ENCODE data around the gene RDX. TPM values are rescaled to one million over a fixed set of nuclear protein-coding genes. Genes with fewer than 3 reads are reported as not detected.

Gene RDX
- polyA plus RNA-seq, 2 of the 4 experiments (the other 2 are of a cell fraction), result 158 to 183 TPM

DNA sequence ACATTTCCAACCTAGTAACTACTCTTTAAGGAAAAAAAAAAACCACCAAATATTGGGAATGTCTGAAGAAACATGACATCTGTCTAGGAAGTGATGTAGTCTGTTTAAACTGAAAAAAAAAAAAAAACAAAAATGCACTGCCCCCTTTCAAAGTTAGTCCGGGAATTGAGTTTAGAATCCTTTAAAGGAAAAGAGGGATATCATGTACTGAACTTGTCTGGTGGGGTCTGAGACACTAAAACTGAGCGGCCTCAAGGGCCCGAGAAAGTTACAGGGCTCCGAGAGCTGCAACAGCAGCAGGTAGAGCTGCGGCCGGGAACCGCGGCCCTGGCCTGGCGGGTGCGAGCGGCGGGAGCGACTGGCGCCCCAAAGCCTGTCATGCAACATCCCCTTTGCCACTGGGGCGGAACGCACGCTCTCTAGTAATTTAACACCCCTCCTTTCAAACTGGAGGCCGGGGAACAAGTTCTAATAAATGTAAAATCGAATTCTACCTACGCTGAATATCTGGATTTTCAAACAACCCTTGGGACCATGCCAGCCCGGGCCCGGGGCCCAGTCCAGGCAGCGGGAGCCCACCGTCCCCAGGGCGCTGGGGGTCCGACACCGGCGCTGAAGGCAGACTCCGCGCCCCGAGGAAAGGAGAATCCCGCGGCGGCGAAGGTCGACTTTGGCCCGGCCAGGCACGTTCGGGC is 736 bp downstream of the RDX start:
- Histone ChIP-seq H3K27ac (peak overlapping the region; percentile 96 to 100), H3K4me3 (peak overlapping the region; percentile 67), H3K4me1 (peaks cover 45% of the 10 kb centered on the region), H3K9me3 (peaks cover 4% of the 10 kb centered on the region; the same call in 2 of the 3 replicates), H3K4me2 (peak overlapping the region; percentile 93)
- FAIRE-seq (no peak), DNase-seq (ENCODE audit: low read depth in 1 of 2, low spot score in 1 of 2) (peak in 1 of 2 experiments; percentile 65), ATAC-seq (peak; percentile 59 to 60)
- 2% methylated on average over 17 of the region's 39 CpGs for WGBS (ENCODE audit: missing lambda C conversion rate)
- POLR2A ChIA-PET, result interaction anchor here (0.6 to 4.0 kb wide), 4 partner anchors 11 to 67 kb away, joined by 3 to 28 read pairs (median 10); no protein-coding TSS in a partner anchor
- CTCF ChIA-PET, result interaction anchor here (0.6 to 1.7 kb wide), 3 partner anchors 68 to 122 kb away, joined by 3 to 5 read pairs (median 3); no protein-coding TSS in a partner anchor
- TF ChIP-seq MYC (IDR thresholded peaks at IDR 0.05; ENCODE audit: borderline replicate concordance, low read length), result no peak
- TF ChIP-seq CHD4 (IDR thresholded peaks at IDR 0.05; ENCODE audit: borderline replicate concordance), result no peak
- TF ChIP-seq, protein P1, sequence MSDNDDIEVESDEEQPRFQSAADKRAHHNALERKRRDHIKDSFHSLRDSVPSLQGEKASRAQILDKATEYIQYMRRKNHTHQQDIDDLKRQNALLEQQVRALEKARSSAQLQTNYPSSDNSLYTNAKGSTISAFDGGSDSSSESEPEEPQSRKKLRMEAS (IDR thresholded peaks at IDR 0.05), result peak; percentile 46; the same call in 1 of the 2 replicates
- no peak for TF ChIP-seq KDM1A (IDR thresholded peaks at IDR 0.05; ENCODE audit: low read depth)
- TF ChIP-seq, protein P2, sequence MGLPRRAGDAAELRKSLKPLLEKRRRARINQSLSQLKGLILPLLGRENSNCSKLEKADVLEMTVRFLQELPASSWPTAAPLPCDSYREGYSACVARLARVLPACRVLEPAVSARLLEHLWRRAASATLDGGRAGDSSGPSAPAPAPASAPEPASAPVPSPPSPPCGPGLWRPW (IDR thresholded peaks at IDR 0.05), result no peak
- TF ChIP-seq ZFP36 (IDR thresholded peaks at IDR 0.05; ENCODE audit: borderline replicate concordance, partially characterized antibody), result no peak
- TF ChIP-seq, protein P3, sequence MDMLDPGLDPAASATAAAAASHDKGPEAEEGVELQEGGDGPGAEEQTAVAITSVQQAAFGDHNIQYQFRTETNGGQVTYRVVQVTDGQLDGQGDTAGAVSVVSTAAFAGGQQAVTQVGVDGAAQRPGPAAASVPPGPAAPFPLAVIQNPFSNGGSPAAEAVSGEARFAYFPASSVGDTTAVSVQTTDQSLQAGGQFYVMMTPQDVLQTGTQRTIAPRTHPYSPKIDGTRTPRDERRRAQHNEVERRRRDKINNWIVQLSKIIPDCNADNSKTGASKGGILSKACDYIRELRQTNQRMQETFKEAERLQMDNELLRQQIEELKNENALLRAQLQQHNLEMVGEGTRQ (IDR thresholded peaks at IDR 0.05), result no peak

DNA sequence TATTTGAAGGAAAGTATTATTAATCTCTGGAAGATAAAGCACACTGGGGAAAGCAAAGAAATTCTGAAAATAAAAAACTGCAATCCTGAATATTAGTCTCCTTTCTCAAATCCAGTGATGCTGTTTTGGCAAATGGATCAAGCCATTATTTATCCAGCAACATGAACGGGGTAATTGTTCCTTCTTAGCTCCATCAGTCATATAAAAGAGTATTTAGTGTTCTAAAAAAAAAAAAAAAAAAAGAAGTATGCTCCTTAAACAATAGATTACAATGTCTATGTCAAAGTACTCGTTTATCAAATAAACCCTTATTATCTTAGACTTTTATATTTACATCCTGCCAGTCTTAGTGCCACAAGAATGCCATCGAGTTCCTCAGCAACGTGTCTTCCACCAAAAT is 1.3 kb downstream of the RDX start:
- POLR2A ChIA-PET, result interaction anchor here (0.7 to 4.0 kb wide), 2 partner anchors 62 to 1687 kb away, joined by 3 to 28 read pairs; no protein-coding TSS in a partner anchor
- H3K4me2 ChIP-seq, result peak overlapping the region; percentile 93
- no peak for ATAC-seq

More for the DNA sequence above, 1.3 kb downstream of the RDX start:
- Histone ChIP-seq H3K27ac (peak overlapping the region; percentile 96 to 100), H3K4me3 (peak overlapping the region; percentile 67), H3K9me3 (peaks cover 4% of the 10 kb centered on the region; the same call in 2 of the 3 replicates), H3K4me1 (peaks cover 51% of the 10 kb centered on the region)
- no peak for DNase-seq (ENCODE audit: low read depth in 1 of 2, low spot score in 1 of 2)
- FAIRE-seq, result no peak
- CTCF ChIA-PET, result no interaction called here
- TF ChIP-seq, protein P4, sequence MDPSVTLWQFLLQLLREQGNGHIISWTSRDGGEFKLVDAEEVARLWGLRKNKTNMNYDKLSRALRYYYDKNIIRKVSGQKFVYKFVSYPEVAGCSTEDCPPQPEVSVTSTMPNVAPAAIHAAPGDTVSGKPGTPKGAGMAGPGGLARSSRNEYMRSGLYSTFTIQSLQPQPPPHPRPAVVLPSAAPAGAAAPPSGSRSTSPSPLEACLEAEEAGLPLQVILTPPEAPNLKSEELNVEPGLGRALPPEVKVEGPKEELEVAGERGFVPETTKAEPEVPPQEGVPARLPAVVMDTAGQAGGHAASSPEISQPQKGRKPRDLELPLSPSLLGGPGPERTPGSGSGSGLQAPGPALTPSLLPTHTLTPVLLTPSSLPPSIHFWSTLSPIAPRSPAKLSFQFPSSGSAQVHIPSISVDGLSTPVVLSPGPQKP (IDR thresholded peaks at IDR 0.05; ENCODE audit: low read depth, low read length), result no peak
- TF ChIP-seq POLR2AphosphoS2 (conservative IDR thresholded peaks at IDR 0.05; ENCODE audit: low read length) (no peak), RCOR1 (IDR thresholded peaks at IDR 0.05; ENCODE audit: low read depth, low read length) (no peak), ZSCAN20 (CRISPR knock-in tag; IDR thresholded peaks at IDR 0.05) (no peak), JUN (IDR thresholded peaks at IDR 0.05) (no peak), BHLHE40 (IDR thresholded peaks at IDR 0.05; ENCODE audit: low read depth, low read length) (no peak), RARB (CRISPR knock-in tag; IDR thresholded peaks at IDR 0.05) (no peak)
- TF ChIP-seq, protein P3 (IDR thresholded peaks at IDR 0.05), result no peak
- TF ChIP-seq, protein P5, sequence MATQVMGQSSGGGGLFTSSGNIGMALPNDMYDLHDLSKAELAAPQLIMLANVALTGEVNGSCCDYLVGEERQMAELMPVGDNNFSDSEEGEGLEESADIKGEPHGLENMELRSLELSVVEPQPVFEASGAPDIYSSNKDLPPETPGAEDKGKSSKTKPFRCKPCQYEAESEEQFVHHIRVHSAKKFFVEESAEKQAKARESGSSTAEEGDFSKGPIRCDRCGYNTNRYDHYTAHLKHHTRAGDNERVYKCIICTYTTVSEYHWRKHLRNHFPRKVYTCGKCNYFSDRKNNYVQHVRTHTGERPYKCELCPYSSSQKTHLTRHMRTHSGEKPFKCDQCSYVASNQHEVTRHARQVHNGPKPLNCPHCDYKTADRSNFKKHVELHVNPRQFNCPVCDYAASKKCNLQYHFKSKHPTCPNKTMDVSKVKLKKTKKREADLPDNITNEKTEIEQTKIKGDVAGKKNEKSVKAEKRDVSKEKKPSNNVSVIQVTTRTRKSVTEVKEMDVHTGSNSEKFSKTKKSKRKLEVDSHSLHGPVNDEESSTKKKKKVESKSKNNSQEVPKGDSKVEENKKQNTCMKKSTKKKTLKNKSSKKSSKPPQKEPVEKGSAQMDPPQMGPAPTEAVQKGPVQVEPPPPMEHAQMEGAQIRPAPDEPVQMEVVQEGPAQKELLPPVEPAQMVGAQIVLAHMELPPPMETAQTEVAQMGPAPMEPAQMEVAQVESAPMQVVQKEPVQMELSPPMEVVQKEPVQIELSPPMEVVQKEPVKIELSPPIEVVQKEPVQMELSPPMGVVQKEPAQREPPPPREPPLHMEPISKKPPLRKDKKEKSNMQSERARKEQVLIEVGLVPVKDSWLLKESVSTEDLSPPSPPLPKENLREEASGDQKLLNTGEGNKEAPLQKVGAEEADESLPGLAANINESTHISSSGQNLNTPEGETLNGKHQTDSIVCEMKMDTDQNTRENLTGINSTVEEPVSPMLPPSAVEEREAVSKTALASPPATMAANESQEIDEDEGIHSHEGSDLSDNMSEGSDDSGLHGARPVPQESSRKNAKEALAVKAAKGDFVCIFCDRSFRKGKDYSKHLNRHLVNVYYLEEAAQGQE (IDR thresholded peaks at IDR 0.05), result no peak
- WGBS (ENCODE audit: missing lambda C conversion rate), result 2% methylated on average over 4 of the region's 4 CpGs

All from A549 (cell line).